Stimulated activated effector memory CD8-positive, alpha-beta T cell treated with anti-CD3 and anti-CD28 coated beads, Interleukin-12 subunit alpha, Interleukin-12 subunit beta, amount 100 ng/mL, for 72 hours (primary cell): ENCODE data around the gene ARSK.
A peak's percentile ranks its signal among the peaks of the same experiment; 100 is the strongest.

ENCODE experiments used
- ATAC-seq: fragments of 150-1000 bp; cut with Tn5 transposase; 2 replicates; pipeline ENCODE4 v1.10.0; 2021
- DNase-seq, 2 donors: peaks; one replicate each; pipeline ENCODE4 v3.0.0; 2021 to 2022; ENCODE audit warnings: low spot score in 2 of 2
- H3K27ac Mint-ChIP-seq: one replicate; pipeline ENCODE4 v1.8.0; 2022; ENCODE audit warnings: mild to moderate bottlenecking, mixed read lengths
- H3K36me3 Mint-ChIP-seq: one replicate; pipeline ENCODE4 v1.8.0; 2022; ENCODE audit warnings: mild to moderate bottlenecking, mixed read lengths
- H3K4me1 Mint-ChIP-seq: one replicate; pipeline ENCODE4 v1.8.0; 2022; ENCODE audit warnings: mixed read lengths
- H3K4me3 Mint-ChIP-seq: one replicate; pipeline ENCODE4 v1.8.0; 2022; ENCODE audit warnings: mild to moderate bottlenecking, mixed read lengths
- H3K9me3 Mint-ChIP-seq: one replicate; pipeline ENCODE4 v1.8.0; 2022; ENCODE audit warnings: mixed read lengths

The ARSK gene

GRCh38 chr5:95554647-95555548 is at the start of gene ARSK, which contains the start of gene SKIC3:
TSS of gene ARSK (plus strand) at chr5:95555101. CDS start at chr5:95555279, 178 bp downstream.
TSS of gene SKIC3 (minus strand) at chr5:95554977. CDS start at chr5:95547150, 7,827 bp downstream.
- Mint-ChIP-seq H3K9me3 (no peaks in the 10 kb centered on the region), H3K27ac (peak within 1 kb of the TSS; percentile 93), H3K4me3 (peak within 1 kb of the TSS; percentile 85), H3K36me3 (peaks cover 32% of the 10 kb centered on the region), H3K4me1 (peaks cover 31% of the 10 kb centered on the region)
- ATAC-seq (peak; percentile 93), DNase-seq (peak; percentile 78 to 97)

- Mint-ChIP-seq H3K4me1 (no peaks in the 10 kb centered on the region), H3K9me3 (no peaks in the 10 kb centered on the region), H3K4me3 (no peak overlapping the region), H3K36me3 (peaks cover 90% of the 10 kb centered on the region), H3K27ac (peak overlapping the region; percentile 4)
- ATAC-seq = no peak
- DNase-seq = no peak
Observed at GRCh38 chr5:95508550-95508949, 46.4 kb upstream of the ARSK start.

- DNase-seq = no peak
- no peak for ATAC-seq
- no peaks in the 10 kb centered on the region for H3K4me1 Mint-ChIP-seq
- H3K36me3 Mint-ChIP-seq = peaks cover 91% of the 10 kb centered on the region
- no peak overlapping the region for H3K27ac Mint-ChIP-seq
- H3K9me3 Mint-ChIP-seq = no peaks in the 10 kb centered on the region
- no peak overlapping the region for H3K4me3 Mint-ChIP-seq
Observed at GRCh38 chr5:95511606-95512005, 43.3 kb upstream of the ARSK start.

- peaks cover 95% of the 10 kb centered on the region for H3K36me3 Mint-ChIP-seq
- no peak for DNase-seq
- H3K9me3 Mint-ChIP-seq = no peaks in the 10 kb centered on the region
- H3K27ac Mint-ChIP-seq = no peak overlapping the region
- no peak overlapping the region for H3K4me3 Mint-ChIP-seq
- ATAC-seq = no peak
- H3K4me1 Mint-ChIP-seq = no peaks in the 10 kb centered on the region
Observed at GRCh38 chr5:95518417-95518816, 36.5 kb upstream of the ARSK start.

GRCh38 chr5:95519151-95519550 is 35.8 kb upstream of the ARSK start:
- H3K4me3 Mint-ChIP-seq = no peak overlapping the region
- DNase-seq (no peak), ATAC-seq (no peak)
- H3K36me3 Mint-ChIP-seq = peaks cover 96% of the 10 kb centered on the region
- H3K9me3 Mint-ChIP-seq = no peaks in the 10 kb centered on the region
- no peak overlapping the region for H3K27ac Mint-ChIP-seq
- H3K4me1 Mint-ChIP-seq = no peaks in the 10 kb centered on the region

GRCh38 chr5:95519681-95520080 is 35.2 kb upstream of the ARSK start:
- ATAC-seq = no peak
- peaks cover 96% of the 10 kb centered on the region for H3K36me3 Mint-ChIP-seq

GRCh38 chr5:95520206-95520605 is 34.7 kb upstream of the ARSK start:
- no peak for ATAC-seq
- no peak overlapping the region for H3K4me3 Mint-ChIP-seq
- H3K4me1 Mint-ChIP-seq = no peaks in the 10 kb centered on the region
- peaks cover 96% of the 10 kb centered on the region for H3K36me3 Mint-ChIP-seq
- no peaks in the 10 kb centered on the region for H3K9me3 Mint-ChIP-seq
- DNase-seq = no peak
- no peak overlapping the region for H3K27ac Mint-ChIP-seq

More at GRCh38 chr5:95519681-95520080, 35.2 kb upstream of the ARSK start:
- no peak overlapping the region for H3K27ac Mint-ChIP-seq
- no peak for DNase-seq
- H3K4me1 Mint-ChIP-seq = no peaks in the 10 kb centered on the region
- no peaks in the 10 kb centered on the region for H3K9me3 Mint-ChIP-seq
- no peak overlapping the region for H3K4me3 Mint-ChIP-seq

- ATAC-seq = no peak
- no peaks in the 10 kb centered on the region for H3K9me3 Mint-ChIP-seq
- H3K4me3 Mint-ChIP-seq = no peak overlapping the region
Observed at GRCh38 chr5:95524423-95524822, 30.5 kb upstream of the ARSK start.

GRCh38 chr5:95526871-95527270 is 28.0 kb upstream of the ARSK start:
- Mint-ChIP-seq H3K4me1 (no peaks in the 10 kb centered on the region), H3K27ac (no peak overlapping the region), H3K9me3 (no peaks in the 10 kb centered on the region), H3K36me3 (peaks cover 99% of the 10 kb centered on the region), H3K4me3 (no peak overlapping the region)
- DNase-seq (no peak), ATAC-seq (no peak)

More at GRCh38 chr5:95524423-95524822, 30.5 kb upstream of the ARSK start:
- H3K27ac Mint-ChIP-seq = no peak overlapping the region
- H3K36me3 Mint-ChIP-seq = peaks cover 96% of the 10 kb centered on the region
- no peak for DNase-seq
- H3K4me1 Mint-ChIP-seq = no peaks in the 10 kb centered on the region

GRCh38 chr5:95528565-95528964 is 26.3 kb upstream of the ARSK start:
- no peaks in the 10 kb centered on the region for H3K4me1 Mint-ChIP-seq
- no peaks in the 10 kb centered on the region for H3K9me3 Mint-ChIP-seq
- no peak overlapping the region for H3K27ac Mint-ChIP-seq
- H3K4me3 Mint-ChIP-seq = no peak overlapping the region
- H3K36me3 Mint-ChIP-seq = peaks cover 99% of the 10 kb centered on the region
- ATAC-seq = no peak
- DNase-seq = no peak

GRCh38 chr5:95530416-95530815 is 24.5 kb upstream of the ARSK start:
- Mint-ChIP-seq H3K4me1 (peaks cover 10% of the 10 kb centered on the region), H3K9me3 (no peaks in the 10 kb centered on the region), H3K4me3 (no peak overlapping the region), H3K27ac (no peak overlapping the region), H3K36me3 (peaks cover 99% of the 10 kb centered on the region)
- no peak for DNase-seq
- ATAC-seq = no peak

- no peaks in the 10 kb centered on the region for H3K9me3 Mint-ChIP-seq
- H3K36me3 Mint-ChIP-seq = peaks cover 99% of the 10 kb centered on the region
Observed at GRCh38 chr5:95531491-95531890, 23.4 kb upstream of the ARSK start.

GRCh38 chr5:95532415-95532814 is 22.5 kb upstream of the ARSK start:
- Mint-ChIP-seq H3K4me1 (peaks cover 10% of the 10 kb centered on the region), H3K4me3 (no peak overlapping the region), H3K27ac (no peak overlapping the region), H3K36me3 (peaks cover 98% of the 10 kb centered on the region), H3K9me3 (no peaks in the 10 kb centered on the region)
- no peak for ATAC-seq
- no peak for DNase-seq

More at GRCh38 chr5:95531491-95531890, 23.4 kb upstream of the ARSK start:
- peaks cover 10% of the 10 kb centered on the region for H3K4me1 Mint-ChIP-seq
- no peak overlapping the region for H3K27ac Mint-ChIP-seq
- DNase-seq = no peak
- ATAC-seq = no peak
- no peak overlapping the region for H3K4me3 Mint-ChIP-seq

- no peaks in the 10 kb centered on the region for H3K9me3 Mint-ChIP-seq
- H3K4me3 Mint-ChIP-seq = no peak overlapping the region
- peak; percentile 34 for ATAC-seq
- H3K27ac Mint-ChIP-seq = no peak overlapping the region
- H3K4me1 Mint-ChIP-seq = peaks cover 10% of the 10 kb centered on the region
- DNase-seq = no peak
- peaks cover 91% of the 10 kb centered on the region for H3K36me3 Mint-ChIP-seq
Observed at GRCh38 chr5:95533106-95533505, 21.8 kb upstream of the ARSK start.

- H3K36me3 Mint-ChIP-seq = peaks cover 84% of the 10 kb centered on the region
- H3K4me1 Mint-ChIP-seq = peaks cover 10% of the 10 kb centered on the region
- no peaks in the 10 kb centered on the region for H3K9me3 Mint-ChIP-seq
- H3K4me3 Mint-ChIP-seq = no peak overlapping the region
- DNase-seq (no peak), ATAC-seq (no peak)
- H3K27ac Mint-ChIP-seq = no peak overlapping the region
Observed at GRCh38 chr5:95533761-95534160, 21.1 kb upstream of the ARSK start.

GRCh38 chr5:95537501-95537900 is 17.4 kb upstream of the ARSK start:
- no peak overlapping the region for H3K4me3 Mint-ChIP-seq
- ATAC-seq = no peak
- no peaks in the 10 kb centered on the region for H3K9me3 Mint-ChIP-seq
- peaks cover 48% of the 10 kb centered on the region for H3K36me3 Mint-ChIP-seq
- no peak overlapping the region for H3K27ac Mint-ChIP-seq
- H3K4me1 Mint-ChIP-seq = peaks cover 10% of the 10 kb centered on the region
- no peak for DNase-seq
